Stomach (tissue), 9 donors: Measurements from ENCODE around the gene TGFB3. TPM values are rescaled to one million over a fixed set of nuclear protein-coding genes. Genes with fewer than 3 reads are reported as not detected.

Experiments used
- DNase-seq, 2 donors: peaks; one replicate each; pipeline versions ENCODE4 v3.0.0 to v3.0.0-alpha.2; 2013 to 2019
- H3K27ac ChIP-seq, 5 donors: fragments of 200-600 bp in 4 of 5; sonication (generic) in 4 of 5; one replicate each; pipeline ENCODE4 v1.5.1; 2013 to 2019; ENCODE audit warnings: mild to moderate bottlenecking in 1 of 5, moderate library complexity in 1 of 5
- H3K27me3 ChIP-seq, 3 donors: fragments of 200-600 bp; sonication (generic); one replicate each; pipeline ENCODE4 v1.5.1; 2017 to 2019; ENCODE audit warnings: mixed run types in 1 of 3
- H3K36me3 ChIP-seq, 4 donors: fragments of 200-600 bp; sonication (generic); 1 replicate in 3 of 4; 2 replicates in 1 of 4; pipeline ENCODE4 v1.5.1; 2016 to 2019
- H3K4me1 ChIP-seq, 4 donors: fragments of 200-600 bp; sonication (generic); one replicate each; pipeline ENCODE4 v1.5.1; 2016 to 2019
- H3K4me3 ChIP-seq, 4 donors: fragments of 200-600 bp; sonication (generic) in 3 of 4; one replicate each; pipeline ENCODE4 v1.5.1; 2016 to 2019; ENCODE audit warnings: mild to moderate bottlenecking in 1 of 4
- H3K9me3 ChIP-seq, 4 donors: fragments of 200-600 bp; sonication (generic); one replicate each; pipeline ENCODE4 v1.5.1; 2016 to 2019
- EP300 ChIP-seq: sonication (generic); formaldehyde crosslinking; IDR thresholded peaks from one replicate; pipeline ENCODE4 v1.6.1; 2017; ENCODE audit warnings: antibody characterized with exemption
- POLR2A ChIP-seq, 4 donors: fragments of 450-650 bp; IDR thresholded peaks; one replicate each; pipeline ENCODE4 v1.6.1; 2016; ENCODE audit warnings: antibody characterized with exemption in 4 of 4, control low read depth in 2 of 4, mild to moderate bottlenecking in 1 of 4, moderate library complexity in 1 of 4
- POLR2AphosphoS5 ChIP-seq, 3 donors: sonication (generic); formaldehyde crosslinking; IDR thresholded peaks; one replicate each; pipeline ENCODE4 v1.6.1; 2016; ENCODE audit warnings: antibody characterized with exemption in 3 of 3
- WGBS, 5 donors: extraction: QIAGEN DNeasy Blood & Tissue Kit in 3 of 5; methylation state at CpG; one replicate each; pipeline versions ENCODE4 v1.1.5 to v1.1.7; 2013 to 2018; 5-methylcytosine and 5-hydroxymethylcytosine counted together
- intact Hi-C: fragments of 100-400 bp; cut with DNase I; formaldehyde crosslinking; loops from one replicate; pipeline ENCODE4 v1.15.1; 2023; ENCODE audit warnings: low total_unique reads
- polyA plus RNA-seq, 3 donors: library from polyadenylated mRNA; stranded (reverse); fragments of 200-250 nt; gene quantifications; one replicate each; pipeline ENCODE4 v1.2.3, GENCODE V29; 2013
- total RNA-seq, 5 donors: library from RNA; depleted of rRNA; stranded (reverse); fragments of >200 nt; gene quantifications; one replicate each; pipeline versions ENCODE4 v1.1.0 to v1.2.3, GENCODE V29; 2014 to 2016
- TF ChIP-seq, protein P1 (sequence below), 7 experiments: fragments of 450-650 bp in 4 of 7; fragments of 200-600 bp in 3 of 7; sonication (generic) in 3 of 7; IDR thresholded peaks; one replicate each; pipeline ENCODE4 v1.5.1; 2016 to 2019; ENCODE audit warnings: antibody characterized with exemption in 7 of 7, control low read depth in 2 of 7, mild to moderate bottlenecking in 1 of 7
- donor health status: healthy with polysubstance abuse.
- donor health status: Bipolar disorder and iron deficiency.
- donor health status: healthy.

The TGFB3 gene
- total and polyA plus RNA-seq, 8 donors = 2.0 to 24.6 (median 13.9) TPM; not detected in 1

DNA sequence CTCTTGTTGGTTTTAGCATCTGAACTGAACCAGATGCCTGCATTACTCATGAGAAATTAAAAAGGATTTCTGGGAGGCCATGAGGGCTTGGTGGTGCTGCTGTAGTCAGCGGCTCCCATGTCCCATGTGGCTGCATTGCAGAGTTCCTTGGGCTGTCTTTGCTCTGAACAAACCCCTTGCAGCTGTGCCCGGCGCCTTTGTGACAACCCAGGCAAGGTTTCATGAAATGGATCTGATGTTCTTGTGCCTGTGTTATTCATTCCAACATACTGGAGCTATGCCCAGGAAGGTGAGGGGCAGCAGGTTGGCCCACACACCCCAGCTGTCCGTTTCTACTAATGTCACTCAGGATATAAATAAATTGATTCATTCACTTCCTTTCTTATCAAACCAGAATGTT is 40.8 kb downstream of the TGFB3 start:
- H3K4me1 ChIP-seq = no peaks in the 10 kb centered on the region
- 68 to 79% (median 73%) methylated on average over 4 of the region's 4 CpGs for WGBS, 5 donors

DNA sequence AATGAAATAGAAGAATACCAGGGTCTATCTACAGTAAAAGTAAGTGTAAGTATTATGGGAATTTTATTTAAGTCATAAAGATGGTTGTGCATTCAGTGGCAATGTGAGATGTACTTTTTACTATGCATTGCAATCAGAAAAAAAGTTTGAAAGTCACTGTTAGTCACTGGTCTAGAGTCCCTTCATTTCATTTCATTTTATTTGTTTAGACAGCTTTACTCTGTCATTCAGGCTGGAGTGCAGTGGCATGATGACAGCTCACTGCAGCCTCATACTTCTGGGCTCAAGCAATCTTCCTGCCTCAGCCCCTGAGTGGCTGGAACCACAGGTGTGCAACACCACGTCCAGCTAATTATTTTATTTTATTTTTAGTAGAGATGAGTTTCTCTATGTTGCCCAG is 42.6 kb downstream of the TGFB3 start:
- DNase-seq = no peak
- 63 to 85% (median 79%) methylated on average over 1 of the region's 1 CpG for WGBS, 5 donors
- Histone ChIP-seq H3K9me3 (no peaks in the 10 kb centered on the region), H3K4me1 (no peaks in the 10 kb centered on the region), H3K27me3 (no peaks in the 10 kb centered on the region), H3K27ac (no peak overlapping the region), H3K4me3 (no peak overlapping the region), H3K36me3 (no peaks in the 10 kb centered on the region)
- no peak for TF ChIP-seq POLR2AphosphoS5 (IDR thresholded peaks at IDR 0.05)
- TF ChIP-seq, protein P1, sequence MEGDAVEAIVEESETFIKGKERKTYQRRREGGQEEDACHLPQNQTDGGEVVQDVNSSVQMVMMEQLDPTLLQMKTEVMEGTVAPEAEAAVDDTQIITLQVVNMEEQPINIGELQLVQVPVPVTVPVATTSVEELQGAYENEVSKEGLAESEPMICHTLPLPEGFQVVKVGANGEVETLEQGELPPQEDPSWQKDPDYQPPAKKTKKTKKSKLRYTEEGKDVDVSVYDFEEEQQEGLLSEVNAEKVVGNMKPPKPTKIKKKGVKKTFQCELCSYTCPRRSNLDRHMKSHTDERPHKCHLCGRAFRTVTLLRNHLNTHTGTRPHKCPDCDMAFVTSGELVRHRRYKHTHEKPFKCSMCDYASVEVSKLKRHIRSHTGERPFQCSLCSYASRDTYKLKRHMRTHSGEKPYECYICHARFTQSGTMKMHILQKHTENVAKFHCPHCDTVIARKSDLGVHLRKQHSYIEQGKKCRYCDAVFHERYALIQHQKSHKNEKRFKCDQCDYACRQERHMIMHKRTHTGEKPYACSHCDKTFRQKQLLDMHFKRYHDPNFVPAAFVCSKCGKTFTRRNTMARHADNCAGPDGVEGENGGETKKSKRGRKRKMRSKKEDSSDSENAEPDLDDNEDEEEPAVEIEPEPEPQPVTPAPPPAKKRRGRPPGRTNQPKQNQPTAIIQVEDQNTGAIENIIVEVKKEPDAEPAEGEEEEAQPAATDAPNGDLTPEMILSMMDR (IDR thresholded peaks at IDR 0.05) = no peak
- no peak for TF ChIP-seq POLR2A (IDR thresholded peaks at IDR 0.05)
- no peak for TF ChIP-seq EP300
- intact Hi-C loops = no loop called here

More for the DNA sequence above, 40.8 kb downstream of the TGFB3 start:
- H3K36me3 ChIP-seq = no peaks in the 10 kb centered on the region
- H3K4me3 ChIP-seq = no peak overlapping the region
- intact Hi-C loops = no loop called here
- no peak overlapping the region for H3K27ac ChIP-seq
- H3K9me3 ChIP-seq = no peaks in the 10 kb centered on the region
- DNase-seq = no peak
- TF ChIP-seq POLR2A (IDR thresholded peaks at IDR 0.05) = no peak
- H3K27me3 ChIP-seq = no peaks in the 10 kb centered on the region

DNA sequence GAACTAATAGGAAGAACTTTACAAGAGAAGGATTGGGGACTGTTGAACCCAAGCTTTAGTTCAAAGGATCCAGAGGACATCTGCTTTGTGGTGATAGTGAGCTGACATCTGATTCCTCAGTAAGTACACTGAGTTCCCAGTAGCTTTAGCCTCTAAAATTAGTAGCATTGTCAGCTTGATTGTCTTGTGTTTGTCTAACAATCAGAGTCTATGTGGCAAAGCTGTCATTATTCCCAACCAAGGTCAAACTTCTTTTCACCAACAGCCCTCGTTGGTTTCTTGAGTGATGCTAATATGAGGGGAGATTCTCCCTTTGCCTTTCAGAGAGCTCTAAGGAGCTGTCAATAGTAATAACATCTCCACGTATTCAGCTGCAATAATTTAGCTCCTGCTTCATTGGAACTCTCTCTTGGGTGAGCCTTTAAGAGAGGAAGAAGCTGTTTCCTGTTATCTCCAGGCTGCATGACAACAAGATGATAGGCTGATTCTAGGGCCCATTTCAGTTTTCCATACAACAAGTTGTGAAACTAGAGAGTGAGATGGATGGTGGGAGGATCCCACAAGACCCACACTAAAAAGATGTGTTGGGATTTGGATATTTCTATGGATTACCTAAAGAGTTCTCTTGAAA is 46.7 kb downstream of the TGFB3 start:
- intact Hi-C loops = no loop called here
- DNase-seq = no peak
- no peak overlapping the region for H3K4me3 ChIP-seq
- WGBS, 5 donors = 77 to 92% (median 81%) methylated on average over 2 of the region's 2 CpGs
- no peaks in the 10 kb centered on the region for H3K9me3 ChIP-seq
- TF ChIP-seq EP300 (no peak), POLR2AphosphoS5 (IDR thresholded peaks at IDR 0.05) (no peak), POLR2A (IDR thresholded peaks at IDR 0.05) (no peak)
- TF ChIP-seq, protein P1 (IDR thresholded peaks at IDR 0.05) = no peak
- no peaks in the 10 kb centered on the region for H3K27me3 ChIP-seq
- peaks cover 0 to 6% (median 2%) of the 10 kb centered on the region in 4 donors for H3K36me3 ChIP-seq
- no peaks in the 10 kb centered on the region for H3K4me1 ChIP-seq
- no peak overlapping the region for H3K27ac ChIP-seq

DNA sequence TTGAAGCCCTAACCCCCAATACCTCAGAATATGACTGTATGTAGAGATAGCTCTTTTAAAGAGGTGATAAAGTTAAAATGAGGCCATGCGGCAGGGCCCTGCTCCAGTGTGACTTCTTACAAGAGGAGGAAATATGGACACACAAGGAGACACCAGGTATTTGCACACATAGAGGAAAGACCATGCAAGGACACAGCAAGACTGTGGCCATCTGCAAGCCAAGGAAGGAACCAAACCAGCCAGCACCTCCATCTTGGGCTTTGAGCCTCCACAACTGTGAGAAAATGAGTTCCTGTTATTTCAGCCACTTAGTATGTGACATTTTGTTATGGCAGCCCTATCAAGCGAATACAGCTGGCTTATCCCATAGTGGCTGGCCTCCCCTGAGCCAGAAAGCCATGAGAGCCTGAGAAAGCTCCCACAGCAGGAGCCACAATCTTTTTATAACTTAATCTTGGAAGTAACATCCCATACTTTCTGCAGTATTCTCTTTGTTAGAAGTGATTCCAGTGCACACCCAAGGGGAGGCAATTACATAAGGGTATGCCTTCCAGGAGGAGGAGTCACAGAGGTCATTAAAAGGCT is 48.0 kb downstream of the TGFB3 start:
- H3K4me1 ChIP-seq = no peaks in the 10 kb centered on the region
- TF ChIP-seq, protein P1 (IDR thresholded peaks at IDR 0.05) = no peak
- TF ChIP-seq POLR2AphosphoS5 (IDR thresholded peaks at IDR 0.05) (no peak), POLR2A (IDR thresholded peaks at IDR 0.05) (no peak), EP300 (no peak)
- no peaks in the 10 kb centered on the region for H3K27me3 ChIP-seq
- no peaks in the 10 kb centered on the region for H3K9me3 ChIP-seq
- WGBS, 5 donors = 48 to 100% (median 50%) methylated on average over 2 of the region's 2 CpGs
- no peak overlapping the region for H3K4me3 ChIP-seq
- H3K36me3 ChIP-seq = peaks cover 0 to 6% (median 2%) of the 10 kb centered on the region in 4 donors
- H3K27ac ChIP-seq = no peak overlapping the region
- no peak for DNase-seq
- intact Hi-C loops = no loop called here

DNA sequence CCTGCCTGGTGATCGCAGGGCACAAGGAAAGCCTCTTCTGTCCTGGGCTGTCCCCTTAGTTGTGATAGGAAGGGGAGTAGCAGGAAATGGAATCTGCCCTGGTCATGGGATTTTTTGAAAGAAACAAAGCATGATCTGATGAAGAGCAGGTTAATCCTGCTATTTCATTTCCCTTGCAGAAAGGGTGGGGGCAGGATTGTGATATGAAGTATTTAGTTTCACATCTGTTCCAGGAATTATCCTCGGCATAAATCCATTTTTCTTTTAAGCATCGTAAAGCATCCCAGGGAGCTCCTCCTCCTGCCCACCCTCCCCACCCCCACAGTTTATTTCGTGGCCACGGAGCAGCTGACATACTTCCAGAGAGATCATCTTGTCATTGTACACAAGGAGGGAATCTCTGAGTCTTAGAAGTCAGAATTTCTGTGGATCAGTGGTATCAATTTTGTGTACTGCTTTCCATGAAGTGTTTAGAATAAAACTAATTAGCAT is 53.1 kb downstream of the TGFB3 start:
- Histone ChIP-seq H3K27me3 (no peaks in the 10 kb centered on the region), H3K4me3 (no peak overlapping the region), H3K27ac (no peak overlapping the region), H3K4me1 (peaks cover 0 to 4% (median 0%) of the 10 kb centered on the region in 4 donors), H3K9me3 (no peaks in the 10 kb centered on the region), H3K36me3 (peaks cover 0 to 6% (median 2%) of the 10 kb centered on the region in 4 donors)
- 49 to 72% (median 69%) methylated on average over 5 of the region's 5 CpGs for WGBS, 5 donors
- peak in 1 of 2 donors; percentile 72 for DNase-seq
- TF ChIP-seq POLR2AphosphoS5 (IDR thresholded peaks at IDR 0.05) = no peak
- no peak for TF ChIP-seq EP300
- TF ChIP-seq, protein P1 (IDR thresholded peaks at IDR 0.05) = no peak
- no peak for TF ChIP-seq POLR2A (IDR thresholded peaks at IDR 0.05)
- intact Hi-C loops = no loop called here
